Measurements from ENCODE around the gene AMFR. TPM values are rescaled to one million over a fixed set of nuclear protein-coding genes. Genes with fewer than 3 reads are reported as not detected.

Gene AMFR
- 215 and 286 TPM in 2 replicates for total RNA-seq

DNA sequence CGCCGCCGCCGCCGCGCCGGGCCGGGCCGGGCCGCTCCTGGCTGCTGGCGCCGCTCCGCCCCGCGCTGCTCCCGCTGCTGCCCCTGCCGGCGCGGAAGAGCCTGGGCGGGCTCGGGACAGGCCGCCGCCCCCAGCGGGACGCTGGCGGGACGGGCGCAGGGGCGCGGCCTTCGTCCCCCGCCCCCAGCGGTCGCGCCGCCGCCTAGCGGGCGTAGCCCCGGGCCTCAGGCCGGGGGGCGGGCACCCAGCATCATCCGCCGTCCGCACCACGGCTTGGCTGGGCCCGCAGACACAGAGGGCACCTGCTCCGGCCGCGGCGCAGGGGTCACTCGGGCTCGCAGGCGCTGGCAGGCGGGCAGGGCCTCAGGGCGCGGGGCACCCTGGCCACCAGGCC is at the start of gene AMFR:
TSS of gene AMFR (minus strand) at position 107 of the 394 bp plus-strand sequence. CDS start 218 bp downstream, outside the sequence.

GRCh38 chr16:56450986-56451752 is 25.8 kb upstream of the AMFR start, which contains the start of the genes NUDT21 and OGFOD1:
NUDT21 (minus strand) TSS chr16:56451332; CDS start chr16:56451202, 130 bp downstream.
OGFOD1 (plus strand) TSS chr16:56451554; CDS start chr16:56451613, 59 bp downstream.

Other genes with a start within 250 kb of the AMFR start
- gene GNAO1, start 234.1 kb downstream of the AMFR start, total RNA-seq = under 0.01 TPM in 1 of 2 replicates, not detected in the other
- 61.4 and 68.2 TPM in 2 replicates for gene NUDT21, start 25.8 kb upstream of the AMFR start, total RNA-seq
- gene OGFOD1, start 26.0 kb upstream of the AMFR start, total RNA-seq = 67.3 and 95.7 TPM in 2 replicates
- gene BBS2, start 94.5 kb upstream of the AMFR start, total RNA-seq = 43.9 and 62.4 TPM in 2 replicates
- not detected in 2 replicates for gene MT4, start 139.5 kb upstream of the AMFR start, total RNA-seq
- not detected in 2 replicates for gene MT3, start 164.0 kb upstream of the AMFR start, total RNA-seq
- 118 and 174 TPM in 2 replicates for gene MT2A, start 183.0 kb upstream of the AMFR start, total RNA-seq
- gene MT1E, start 200.2 kb upstream of the AMFR start, total RNA-seq = 131 and 212 TPM in 2 replicates
- 2.2 and 5.2 TPM in 2 replicates for gene MT1M, start 207.1 kb upstream of the AMFR start, total RNA-seq
- gene MT1A, start 213.1 kb upstream of the AMFR start, total RNA-seq = 3.2 and 3.3 TPM in 2 replicates
- not detected in 2 replicates for gene MT1B, start 226.3 kb upstream of the AMFR start, total RNA-seq
- gene MT1F, start 232.4 kb upstream of the AMFR start, total RNA-seq = 0.99 and 1.0 TPM in 2 replicates
- gene MT1G, start 242.5 kb upstream of the AMFR start, total RNA-seq = not detected in 2 replicates
- gene MT1H, start 244.3 kb upstream of the AMFR start, total RNA-seq = not detected in 2 replicates

Data from endothelial cell of coronary artery (primary cell).